Epithelial cell of alveolus of lung (primary cell): Measurements from ENCODE around the gene ASNSD1. TPM values are rescaled to one million over a fixed set of nuclear protein-coding genes. Genes with fewer than 3 reads are reported as not detected.

ENCODE experiments used
- total RNA-seq: library from RNA; depleted of rRNA; stranded (reverse); fragments of >200 nt; gene quantifications from 2 replicates; pipeline ENCODE4 v1.2.1, GENCODE V29; 2015

The ASNSD1 gene
- 40.1 and 45.5 TPM in 2 replicates for total RNA-seq

GRCh38 chr2:189661148-189661956 is at the start of gene ASNSD1:
ASNSD1 (plus strand) TSS chr2:189661459; CDS start chr2:189666133, 4,674 bp downstream.

GRCh38 chr2:189674374-189675112 is 13.3 kb downstream of the ASNSD1 start, which contains the start of gene ANKAR:
ANKAR (plus strand) TSS chr2:189674670; CDS start chr2:189676491, 1,821 bp downstream.

Other genes starting within 250 kb of the ASNSD1 start
- 37.3 and 37.9 TPM in 2 replicates for gene WDR75, start 220.0 kb upstream of the ASNSD1 start, total RNA-seq
- 2.3 and 21.2 TPM in 2 replicates for gene SLC40A1, start 80.7 kb upstream of the ASNSD1 start, total RNA-seq
- 1.2 and 2.1 TPM in 2 replicates for gene ANKAR, start 13.2 kb downstream of the ASNSD1 start, total RNA-seq
- 7.6 and 15.6 TPM in 2 replicates for gene OSGEPL1, start 101.3 kb downstream of the ASNSD1 start, total RNA-seq
- gene ORMDL1, start 122.9 kb downstream of the ASNSD1 start, total RNA-seq = 35.0 and 62.0 TPM in 2 replicates
- 12.7 and 15.1 TPM in 2 replicates for gene PMS1, start 123.0 kb downstream of the ASNSD1 start, total RNA-seq